Lung (tissue), 12 donors: ENCODE data around the gene PHACTR3. TPM values are rescaled to one million over a fixed set of nuclear protein-coding genes. Genes with fewer than 3 reads are reported as not detected.

Experiments
- ATAC-seq: fragments of 200-7000 bp; cut with Tn5 transposase; one replicate; pipeline ENCODE4 v1.9.1; 2020; ENCODE audit warnings: moderate number of reproducible peaks; ENCODE audit not compliant: insufficient read depth, low FRiP score
- DNase-seq, 3 donors: peaks; one replicate each; pipeline ENCODE4 v3.0.0-alpha.2; 2013 to 2017
- H3K27ac ChIP-seq, 2 donors: one replicate each; pipeline ENCODE4 v1.5.1; 2013; ENCODE audit warnings: mild to moderate bottlenecking in 2 of 2, moderate library complexity in 2 of 2, control low read depth in 1 of 2, inconsistent platforms in 1 of 2, low read depth in 1 of 2, low read length in 1 of 2
- H3K27me3 ChIP-seq, 3 donors: one replicate each; pipeline ENCODE4 v1.5.1; 2013; ENCODE audit warnings: low read length in 2 of 3; ENCODE audit not compliant: control insufficient read depth in 3 of 3, insufficient read depth in 3 of 3
- H3K36me3 ChIP-seq, 4 donors: one replicate each; pipeline ENCODE4 v1.5.1; 2013; ENCODE audit warnings: low read length in 4 of 4, mild to moderate bottlenecking in 1 of 4, moderate library complexity in 1 of 4; ENCODE audit not compliant: control insufficient read depth in 4 of 4, insufficient read depth in 4 of 4
- H3K4me1 ChIP-seq, 5 donors: one replicate each; pipeline ENCODE4 v1.5.1; 2013; ENCODE audit warnings: low read length in 5 of 5, mild to moderate bottlenecking in 2 of 5, moderate library complexity in 1 of 5; ENCODE audit not compliant: control insufficient read depth in 5 of 5, insufficient read depth in 5 of 5
- H3K4me3 ChIP-seq: one replicate; pipeline ENCODE4 v1.5.1; 2013; ENCODE audit warnings: mild to moderate bottlenecking, control low read depth, moderate library complexity
- H3K9ac ChIP-seq, 2 donors: one replicate each; pipeline ENCODE4 v1.5.1; 2013; ENCODE audit warnings: low read length in 2 of 2, control low read depth in 1 of 2; ENCODE audit not compliant: insufficient read depth in 1 of 2
- H3K9me3 ChIP-seq, 4 donors: one replicate each; pipeline ENCODE4 v1.5.1; 2013; ENCODE audit warnings: low read length in 3 of 4, mild to moderate bottlenecking in 1 of 4, moderate library complexity in 1 of 4; ENCODE audit not compliant: control insufficient read depth in 4 of 4, insufficient read depth in 3 of 4
- WGBS, 2 donors: extraction: QIAGEN DNeasy Blood & Tissue Kit; methylation state at CpG; one replicate each; pipeline ENCODE4 v1.1.7; 2013; 5-methylcytosine and 5-hydroxymethylcytosine counted together
- polyA plus RNA-seq, 2 donors: library from polyadenylated mRNA; stranded (reverse); fragments of 200-250 nt; gene quantifications; one replicate each; pipeline ENCODE4 v1.2.1, GENCODE V29; 2013
- total RNA-seq, 2 donors: library from RNA; depleted of rRNA in 1 of 2; stranded (reverse); fragments of >200 nt in 1 of 2; gene quantifications; one replicate each; pipeline ENCODE4 v1.2.1, GENCODE V29; 2014 to 2021
- TF ChIP-seq, protein P1 (sequence below): IDR thresholded peaks from 2 replicates; pipeline ENCODE4 v1.5.1; 2012; ENCODE audit warnings: mild to moderate bottlenecking; ENCODE audit errors: control extremely low read depth, extremely low read depth
- donor health status: control.
- donor health status: control.
- donor health status: Bipolar disorder and iron deficiency.
- donor health status: healthy.
- donor health status: DM: yes; HTN: yes; CAD: no.

The PHACTR3 gene
- total and polyA plus RNA-seq, 4 donors, result 3.8 to 12.0 (median 5.9) TPM

DNA sequence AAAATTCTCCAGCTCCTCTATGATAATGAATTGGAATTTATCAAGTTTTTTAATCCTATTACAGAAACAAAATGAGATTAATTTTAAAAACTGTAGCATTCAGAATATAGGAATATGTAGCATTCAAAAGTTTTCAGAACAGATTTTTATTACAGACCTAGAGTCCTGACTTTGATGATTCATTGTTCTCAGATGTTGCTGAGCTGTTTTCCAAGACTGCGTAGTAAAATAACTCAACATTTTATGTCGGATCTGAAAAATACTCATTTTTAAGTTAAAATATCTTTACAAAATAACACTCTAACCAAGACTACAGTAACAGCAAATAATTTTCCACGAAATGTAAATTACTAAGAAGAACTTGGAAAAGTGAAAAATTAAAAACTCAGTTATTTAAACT lies 262.0 kb downstream of the PHACTR3 start:
- 90% methylated on average over 3 of the region's 3 CpGs for WGBS, 2 donors
- DNase-seq (peak in 1 of 3 donors; percentile 1), ATAC-seq (no peak)
- H3K36me3 ChIP-seq, result no peaks in the 10 kb centered on the region
- peaks cover 0 to 2% (median 0%) of the 10 kb centered on the region in 3 donors for H3K27me3 ChIP-seq
- H3K27ac ChIP-seq, result no peak overlapping the region
- H3K4me3 ChIP-seq, result no peak overlapping the region
- TF ChIP-seq, protein P1, sequence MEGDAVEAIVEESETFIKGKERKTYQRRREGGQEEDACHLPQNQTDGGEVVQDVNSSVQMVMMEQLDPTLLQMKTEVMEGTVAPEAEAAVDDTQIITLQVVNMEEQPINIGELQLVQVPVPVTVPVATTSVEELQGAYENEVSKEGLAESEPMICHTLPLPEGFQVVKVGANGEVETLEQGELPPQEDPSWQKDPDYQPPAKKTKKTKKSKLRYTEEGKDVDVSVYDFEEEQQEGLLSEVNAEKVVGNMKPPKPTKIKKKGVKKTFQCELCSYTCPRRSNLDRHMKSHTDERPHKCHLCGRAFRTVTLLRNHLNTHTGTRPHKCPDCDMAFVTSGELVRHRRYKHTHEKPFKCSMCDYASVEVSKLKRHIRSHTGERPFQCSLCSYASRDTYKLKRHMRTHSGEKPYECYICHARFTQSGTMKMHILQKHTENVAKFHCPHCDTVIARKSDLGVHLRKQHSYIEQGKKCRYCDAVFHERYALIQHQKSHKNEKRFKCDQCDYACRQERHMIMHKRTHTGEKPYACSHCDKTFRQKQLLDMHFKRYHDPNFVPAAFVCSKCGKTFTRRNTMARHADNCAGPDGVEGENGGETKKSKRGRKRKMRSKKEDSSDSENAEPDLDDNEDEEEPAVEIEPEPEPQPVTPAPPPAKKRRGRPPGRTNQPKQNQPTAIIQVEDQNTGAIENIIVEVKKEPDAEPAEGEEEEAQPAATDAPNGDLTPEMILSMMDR, result no peak
- H3K9me3 ChIP-seq, result no peaks in the 10 kb centered on the region
- no peak overlapping the region for H3K9ac ChIP-seq
- peaks cover 0 to 15% (median 0%) of the 10 kb centered on the region in 5 donors for H3K4me1 ChIP-seq

DNA sequence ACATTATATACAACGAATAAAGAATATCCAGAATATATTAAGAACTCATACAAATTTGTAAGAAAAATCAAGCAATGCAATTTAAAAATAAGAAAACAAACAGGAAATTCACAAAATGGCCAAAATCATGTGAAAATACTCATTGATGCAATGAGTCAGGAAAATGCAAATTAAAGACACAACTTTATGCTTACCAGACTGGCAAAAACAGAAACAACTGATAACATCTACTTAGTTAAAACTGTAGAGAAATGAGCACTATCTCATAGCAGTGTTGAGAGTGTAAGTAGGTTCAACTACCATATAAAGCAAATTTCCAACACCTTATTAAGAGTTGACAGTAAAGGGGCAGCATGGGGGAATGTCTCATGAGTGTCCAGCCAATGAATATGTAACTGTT lies 266.8 kb downstream of the PHACTR3 start:
- no peak overlapping the region for H3K9ac ChIP-seq
- no peak overlapping the region for H3K27ac ChIP-seq
- no peaks in the 10 kb centered on the region for H3K4me1 ChIP-seq
- no peak for ATAC-seq
- H3K9me3 ChIP-seq, result no peaks in the 10 kb centered on the region
- no peak for DNase-seq
- H3K27me3 ChIP-seq, result no peaks in the 10 kb centered on the region
- WGBS, 2 donors, result 30 to 57% methylated on average over 1 of the region's 1 CpG
- TF ChIP-seq, protein P1, result no peak
- H3K4me3 ChIP-seq, result no peak overlapping the region
- H3K36me3 ChIP-seq, result peaks cover 0 to 2% (median 0%) of the 10 kb centered on the region in 4 donors

DNA sequence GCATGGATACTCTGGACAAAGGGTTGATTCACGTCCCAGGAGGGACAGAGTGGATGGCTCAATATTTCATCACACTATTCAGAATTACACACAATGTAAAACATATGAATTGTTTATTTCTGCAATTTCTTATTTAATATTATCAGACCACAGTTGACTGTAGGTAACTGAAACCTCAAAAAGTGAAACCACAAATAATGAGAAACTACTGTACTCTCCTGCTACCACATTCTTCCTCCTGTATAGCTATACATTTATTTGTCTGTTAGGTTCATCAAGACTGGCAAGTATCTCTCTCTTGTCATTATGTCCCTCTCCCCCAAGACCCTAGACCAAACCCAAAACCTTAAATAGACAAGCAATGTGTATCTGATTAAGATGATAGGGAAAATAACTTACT lies 269.1 kb downstream of the PHACTR3 start:
- no peaks in the 10 kb centered on the region for H3K4me1 ChIP-seq
- H3K9me3 ChIP-seq, result no peaks in the 10 kb centered on the region
- DNase-seq, result no peak
- TF ChIP-seq, protein P1, result no peak
- H3K36me3 ChIP-seq, result peaks cover 0 to 2% (median 0%) of the 10 kb centered on the region in 4 donors
- WGBS, 2 donors, result 53 to 89% methylated on average over 1 of the region's 1 CpG
- no peaks in the 10 kb centered on the region for H3K27me3 ChIP-seq
- no peak overlapping the region for H3K4me3 ChIP-seq
- no peak overlapping the region for H3K9ac ChIP-seq
- H3K27ac ChIP-seq, result no peak overlapping the region
- ATAC-seq, result no peak

DNA sequence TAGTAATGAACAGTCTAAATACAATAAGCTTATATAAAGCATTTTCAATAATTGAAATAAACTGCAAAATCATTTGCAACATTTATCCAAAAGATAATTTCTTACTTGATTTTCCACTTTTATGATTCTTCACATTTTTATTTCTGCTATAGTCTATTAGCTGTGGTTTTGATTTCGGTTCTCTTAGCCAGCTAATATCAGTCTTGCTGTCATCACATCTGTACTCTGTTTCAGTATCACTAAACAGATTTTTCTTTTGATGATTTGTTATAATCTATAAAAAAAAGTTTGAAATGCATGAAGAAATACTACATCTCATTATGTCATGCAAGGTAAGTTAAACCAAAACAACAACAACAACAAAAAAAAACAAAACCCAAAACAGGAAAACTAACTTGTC lies 275.9 kb downstream of the PHACTR3 start:
- H3K4me3 ChIP-seq, result no peak overlapping the region
- H3K36me3 ChIP-seq, result no peaks in the 10 kb centered on the region
- H3K9ac ChIP-seq, result no peak overlapping the region
- WGBS, 2 donors, result 87 to 91% methylated on average over 1 of the region's 1 CpG
- H3K4me1 ChIP-seq, result no peaks in the 10 kb centered on the region
- no peak overlapping the region for H3K27ac ChIP-seq
- no peaks in the 10 kb centered on the region for H3K27me3 ChIP-seq
- TF ChIP-seq, protein P1, result no peak
- no peak for ATAC-seq
- no peak for DNase-seq
- no peaks in the 10 kb centered on the region for H3K9me3 ChIP-seq
